ENCODE data around the gene RCBTB2.

The RCBTB2 gene

DNA sequence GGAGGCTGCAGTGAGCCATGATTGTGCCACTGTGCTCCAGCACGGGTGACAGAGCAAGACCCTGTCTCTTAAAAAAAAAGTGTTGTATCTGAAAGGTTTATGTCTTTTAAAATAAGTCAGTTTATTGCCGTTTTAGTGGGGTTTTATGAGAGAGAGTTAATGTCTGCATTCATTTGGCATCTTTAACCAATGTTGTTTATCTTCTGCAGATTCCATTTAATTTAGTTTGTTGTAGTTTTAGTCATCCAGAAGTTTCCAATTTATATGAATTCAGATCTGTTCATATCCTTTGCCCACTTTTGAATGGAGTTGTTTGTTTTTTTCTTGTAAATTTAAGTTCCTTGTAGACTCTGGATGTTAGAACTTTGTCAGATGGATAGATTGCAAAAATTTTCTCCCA, 83.2 kb downstream of the RCBTB2 start:
- DNase-seq (ENCODE audit: low spot score) = no peak

DNA sequence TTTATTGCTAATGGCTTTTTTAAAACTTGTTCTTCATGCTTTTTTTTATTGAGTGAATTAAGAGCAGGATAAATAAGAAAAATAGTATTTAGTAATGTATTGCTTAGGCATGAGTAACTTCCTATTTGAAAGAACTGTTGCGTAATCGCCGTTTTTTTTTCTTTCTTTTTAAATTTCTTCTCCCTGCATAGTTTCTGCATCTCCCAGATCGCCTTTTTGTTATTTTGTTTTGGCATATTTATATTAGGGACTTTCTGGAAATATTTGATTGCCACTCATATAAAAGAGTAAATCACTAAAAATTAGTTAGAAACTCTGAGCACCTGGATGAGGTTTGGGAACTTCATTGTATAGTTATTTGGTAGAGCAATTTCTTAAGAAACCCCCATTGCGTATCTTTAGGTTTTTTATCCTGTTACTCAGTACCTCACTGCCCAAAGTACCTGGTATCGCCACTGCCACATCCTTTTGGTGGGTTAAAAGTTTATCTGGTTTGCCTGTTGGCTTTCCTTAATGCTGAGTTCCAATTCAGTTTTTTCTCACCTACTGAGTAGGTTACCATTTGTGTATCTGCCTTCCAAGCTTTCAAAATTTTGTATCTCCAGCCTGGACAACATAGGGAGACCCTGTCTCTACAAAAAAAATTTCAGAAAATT, 83.8 kb downstream of the RCBTB2 start:
- DNase-seq (ENCODE audit: low spot score) = peak; percentile 21

DNA sequence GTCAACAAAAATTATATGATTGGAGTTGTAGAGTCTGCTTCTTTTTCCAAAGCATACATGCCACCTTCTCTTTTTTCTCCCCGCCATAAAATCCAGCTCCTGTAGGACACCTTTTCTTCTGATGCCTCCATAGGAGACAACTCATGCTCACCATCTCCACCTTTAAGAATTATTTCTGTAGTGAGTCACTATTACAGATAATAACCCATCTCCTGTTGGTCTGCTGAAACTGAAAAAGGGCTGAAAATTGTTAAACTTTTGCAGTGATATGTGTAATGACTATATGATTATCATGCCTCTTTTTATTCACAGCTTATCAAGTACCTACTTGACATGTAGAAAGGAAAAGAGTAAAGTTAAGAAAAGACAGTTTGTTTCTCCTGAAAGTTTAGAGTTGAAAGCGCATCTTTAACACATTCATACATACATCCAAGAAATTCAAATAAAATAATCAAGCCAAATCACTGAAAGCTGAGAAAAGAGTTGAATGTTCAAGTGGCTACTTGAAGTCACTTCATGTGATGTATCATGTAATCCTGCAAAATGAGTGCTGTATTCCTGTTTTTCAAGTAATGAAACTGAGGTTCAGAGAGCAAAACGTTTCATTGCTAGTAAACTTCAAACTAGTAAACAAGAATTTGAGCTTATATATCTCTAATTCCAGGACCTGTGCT, 84.5 kb downstream of the RCBTB2 start:
- no peak for DNase-seq (ENCODE audit: low spot score)

DNA sequence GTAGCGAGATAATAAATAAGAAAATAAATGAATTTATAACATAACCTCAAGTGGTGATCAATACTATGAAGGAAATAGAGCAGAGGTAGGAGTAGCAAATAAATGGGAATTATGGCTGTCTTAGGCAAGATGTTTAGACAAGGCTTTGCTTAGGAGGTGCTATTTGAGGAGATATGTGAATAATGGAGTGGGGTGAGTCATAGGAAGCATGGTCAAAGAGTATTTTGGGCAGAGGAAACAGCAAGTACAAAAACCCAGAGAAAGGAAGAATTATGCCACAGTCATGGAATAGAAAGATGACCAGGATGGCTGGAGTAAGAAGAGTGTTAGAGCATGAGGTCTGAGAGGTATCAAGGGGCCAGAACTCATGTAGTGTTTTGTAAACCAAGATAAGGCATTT, 86.4 kb downstream of the RCBTB2 start:
- peak; percentile 56 for DNase-seq (ENCODE audit: low spot score)

DNA sequence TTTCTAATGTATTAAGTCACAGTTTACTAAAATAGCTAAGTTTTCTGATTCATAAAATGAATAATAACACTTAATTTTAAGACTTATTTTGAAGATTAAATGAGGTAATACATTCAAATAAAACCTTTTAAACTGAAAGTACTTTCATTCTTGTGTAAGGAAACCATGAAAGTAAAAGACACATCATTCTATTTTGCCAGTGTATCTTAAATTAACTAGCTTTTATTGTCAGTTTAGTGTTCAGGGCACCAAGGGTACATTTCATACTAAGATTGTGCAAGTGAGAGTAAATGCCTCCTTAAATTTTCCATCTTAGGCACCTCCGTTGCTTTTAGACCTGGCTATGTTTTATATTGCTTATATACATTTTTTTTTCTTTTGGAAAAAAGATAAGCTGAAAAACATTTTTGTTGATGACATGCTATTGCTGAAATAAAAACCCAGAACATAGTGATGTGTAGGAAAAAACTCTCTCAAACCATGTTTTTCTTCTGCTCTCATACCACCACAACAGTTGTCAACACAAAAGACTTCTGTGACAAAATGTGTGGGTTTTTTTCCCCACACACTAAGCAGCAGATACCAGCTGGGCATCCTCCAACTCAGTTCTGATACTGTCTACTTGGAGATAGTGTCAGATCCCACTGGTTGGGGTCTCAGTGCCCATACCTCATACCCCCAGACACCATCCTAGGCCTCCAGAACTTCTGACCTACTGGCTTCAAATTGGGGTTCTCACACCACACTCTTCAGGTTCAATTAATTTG, 89.3 kb downstream of the RCBTB2 start:
- DNase-seq (ENCODE audit: low spot score) = no peak
